ENCODE results near the gene HLCS.

Gene HLCS

GRCh38 chr21:36946949-36947356 lies 19.5 kb downstream of the HLCS start:
- TF ChIP-seq CTCF (IDR thresholded peaks at IDR 0.05; ENCODE audit: low read depth, low read length): no peak
- Histone ChIP-seq H3K36me3 (peaks cover 20% of the 10 kb centered on the region), H3K4me3 (ENCODE audit: low read depth, low read length) (no peak overlapping the region), H3K27me3 (ENCODE audit: insufficient read depth, low read depth, severe bottlenecking) (no peaks in the 10 kb centered on the region), H3K9me3 (ENCODE audit: severe bottlenecking) (no peaks in the 10 kb centered on the region), H3K27ac (no peak overlapping the region)
- DNase-seq: no peak

GRCh38 chr21:36945496-36946138 lies 20.9 kb downstream of the HLCS start:
- H3K27ac ChIP-seq: no peak overlapping the region
- peaks cover 23% of the 10 kb centered on the region for H3K36me3 ChIP-seq
- no peak for TF ChIP-seq CTCF (IDR thresholded peaks at IDR 0.05; ENCODE audit: low read depth, low read length)

GRCh38 chr21:36936361-36937135 lies 29.9 kb downstream of the HLCS start:
- no peak overlapping the region for H3K27ac ChIP-seq
- H3K9me3 ChIP-seq (ENCODE audit: severe bottlenecking): no peaks in the 10 kb centered on the region
- no peak for DNase-seq
- peaks cover 39% of the 10 kb centered on the region for H3K36me3 ChIP-seq
- no peaks in the 10 kb centered on the region for H3K27me3 ChIP-seq (ENCODE audit: insufficient read depth, low read depth, severe bottlenecking)
- no peak overlapping the region for H3K4me3 ChIP-seq (ENCODE audit: low read depth, low read length)
- no peak for TF ChIP-seq CTCF (IDR thresholded peaks at IDR 0.05; ENCODE audit: low read depth, low read length)

More at GRCh38 chr21:36945496-36946138, 20.9 kb downstream of the HLCS start:
- no peaks in the 10 kb centered on the region for H3K27me3 ChIP-seq (ENCODE audit: insufficient read depth, low read depth, severe bottlenecking)
- DNase-seq: no peak
- H3K4me3 ChIP-seq (ENCODE audit: low read depth, low read length): no peak overlapping the region
- H3K9me3 ChIP-seq (ENCODE audit: severe bottlenecking): no peaks in the 10 kb centered on the region

- Histone ChIP-seq H3K27me3 (ENCODE audit: insufficient read depth, low read depth, severe bottlenecking) (no peaks in the 10 kb centered on the region), H3K36me3 (peaks cover 38% of the 10 kb centered on the region), H3K9me3 (ENCODE audit: severe bottlenecking) (no peaks in the 10 kb centered on the region), H3K27ac (no peak overlapping the region), H3K4me3 (ENCODE audit: low read depth, low read length) (no peak overlapping the region)
- TF ChIP-seq CTCF (IDR thresholded peaks at IDR 0.05; ENCODE audit: low read depth, low read length): no peak
- no peak for DNase-seq
Observed at GRCh38 chr21:36934864-36935420, 31.5 kb downstream of the HLCS start.

GRCh38 chr21:36932161-36932816 lies 34.2 kb downstream of the HLCS start:
- Histone ChIP-seq H3K36me3 (peaks cover 40% of the 10 kb centered on the region), H3K9me3 (ENCODE audit: severe bottlenecking) (no peaks in the 10 kb centered on the region), H3K27ac (no peak overlapping the region), H3K4me3 (ENCODE audit: low read depth, low read length) (no peak overlapping the region), H3K27me3 (ENCODE audit: insufficient read depth, low read depth, severe bottlenecking) (no peaks in the 10 kb centered on the region)
- no peak for TF ChIP-seq CTCF (IDR thresholded peaks at IDR 0.05; ENCODE audit: low read depth, low read length)
- DNase-seq: no peak

All from WERI-Rb-1 (cell line).